Activated CD8-positive, alpha-beta memory T cell treated with anti-CD3 and anti-CD28 coated beads, Interleukin-2, amount 50 U/mL, for 48 hours (primary cell): Measurements from ENCODE around the gene NLRX1.
"Not testable (repeated sequence)": the region's sequence is repeated elsewhere in the genome, so short reads cannot be mapped to it uniquely, and the experiment has no call there.

ENCODE experiments used
- DNase-seq: peaks from one replicate; pipeline ENCODE4 v3.0.0-alpha.2; 2020

The NLRX1 gene

DNA sequence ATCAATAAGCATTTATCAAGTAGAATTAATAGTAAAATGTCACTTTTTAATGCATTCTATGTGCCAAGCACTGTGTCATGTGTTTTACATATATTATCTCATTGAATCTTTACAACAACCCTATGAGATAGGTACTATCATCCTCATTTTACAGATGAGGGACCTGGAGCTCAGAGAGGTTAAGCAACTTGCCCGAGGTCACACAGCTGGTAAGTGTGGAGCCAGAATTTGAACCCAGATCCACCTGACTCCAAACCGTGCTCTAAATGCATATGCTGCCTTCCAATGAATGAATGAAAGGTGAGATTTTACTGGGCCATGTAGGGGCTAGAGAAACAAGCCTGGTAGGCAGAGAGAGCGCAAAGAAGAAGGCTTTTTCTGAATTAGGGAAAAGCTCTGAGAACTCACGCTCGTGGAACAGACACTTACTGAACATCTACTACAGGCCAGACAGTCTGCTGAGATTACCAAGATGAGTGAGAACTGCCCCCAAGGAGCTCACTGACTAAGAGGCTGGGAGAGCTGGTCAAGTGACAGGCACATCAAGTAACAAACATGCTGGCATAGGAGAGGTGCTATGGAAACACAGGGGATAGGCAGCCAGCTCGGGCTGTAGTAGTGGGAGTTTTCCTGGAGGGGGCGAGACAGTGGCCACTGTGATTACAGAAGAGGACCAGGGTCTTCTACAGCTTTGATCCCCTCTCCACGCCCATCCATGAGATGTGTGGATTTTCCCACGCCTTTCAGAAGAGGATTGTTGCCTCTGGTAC lies 15.3 kb upstream of the NLRX1 start:
- DNase-seq = no peak

DNA sequence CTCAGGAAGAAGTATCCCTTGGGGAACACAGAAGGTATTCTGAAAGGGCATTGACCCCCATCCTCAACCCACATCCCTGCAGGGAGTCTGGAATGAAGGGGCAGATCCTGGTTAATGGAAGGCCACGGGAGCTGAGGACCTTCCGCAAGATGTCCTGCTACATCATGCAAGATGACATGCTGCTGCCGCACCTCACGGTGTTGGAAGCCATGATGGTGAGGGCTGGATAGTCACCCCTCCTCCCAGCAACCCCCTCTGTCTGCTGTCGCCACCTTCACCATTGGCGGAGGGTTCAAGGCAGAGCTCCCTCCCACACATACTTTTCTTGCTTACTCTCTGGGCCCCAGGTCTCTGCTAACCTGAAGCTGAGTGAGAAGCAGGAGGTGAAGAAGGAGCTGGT lies 14.3 kb upstream of the NLRX1 start:
- DNase-seq = no peak

DNA sequence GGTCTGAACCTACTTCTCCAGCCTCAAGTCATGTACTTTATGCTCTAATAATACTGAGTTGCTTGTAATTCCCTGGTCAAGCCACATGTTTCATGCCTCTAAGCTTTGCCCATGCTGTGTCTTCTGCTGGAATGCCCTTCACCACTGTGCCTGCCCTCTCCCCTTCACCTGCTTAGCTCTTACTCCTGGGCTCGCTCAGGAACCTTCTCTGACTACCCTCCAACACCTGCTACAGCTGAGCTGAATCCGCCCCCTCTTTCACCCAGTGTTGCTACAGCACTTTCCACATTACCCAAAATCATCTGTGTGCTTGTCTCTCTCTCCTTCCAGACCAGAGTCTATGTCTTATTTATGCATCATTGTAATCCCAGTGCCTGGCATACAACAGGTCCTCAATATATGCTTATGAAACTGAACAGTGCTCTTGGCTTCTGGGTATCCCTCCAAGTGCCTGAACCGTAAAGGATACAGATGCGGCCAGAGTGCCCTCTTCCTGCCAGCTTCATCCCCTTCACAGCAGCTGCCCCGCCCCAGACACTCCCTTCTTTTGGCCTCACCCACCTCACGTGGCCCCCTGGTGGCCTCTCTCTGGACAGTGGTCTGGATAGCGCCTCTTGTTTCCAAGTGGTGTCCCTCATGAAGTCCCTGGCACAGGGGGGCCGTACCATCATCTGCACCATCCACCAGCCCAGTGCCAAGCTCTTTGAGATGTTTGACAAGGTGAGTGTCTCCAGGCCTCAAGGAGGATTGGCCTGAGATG lies 12.6 kb upstream of the NLRX1 start:
- no peak for DNase-seq

DNA sequence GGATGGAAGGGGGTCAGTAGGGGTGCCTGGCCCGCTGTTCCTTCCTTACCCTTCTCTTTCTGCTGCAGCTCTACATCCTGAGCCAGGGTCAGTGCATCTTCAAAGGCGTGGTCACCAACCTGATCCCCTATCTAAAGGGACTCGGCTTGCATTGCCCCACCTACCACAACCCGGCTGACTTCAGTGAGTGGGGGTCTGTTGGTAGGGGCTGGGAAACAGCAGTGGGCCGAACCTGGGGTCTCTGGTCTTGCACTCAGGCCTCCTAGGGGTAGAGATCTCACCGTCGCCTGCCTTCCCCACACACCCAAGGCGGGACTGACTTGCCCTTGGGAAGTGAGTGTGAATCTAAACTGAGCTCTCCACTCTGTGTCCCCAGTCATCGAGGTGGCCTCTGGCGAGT lies 12.0 kb upstream of the NLRX1 start:
- no peak for DNase-seq

DNA sequence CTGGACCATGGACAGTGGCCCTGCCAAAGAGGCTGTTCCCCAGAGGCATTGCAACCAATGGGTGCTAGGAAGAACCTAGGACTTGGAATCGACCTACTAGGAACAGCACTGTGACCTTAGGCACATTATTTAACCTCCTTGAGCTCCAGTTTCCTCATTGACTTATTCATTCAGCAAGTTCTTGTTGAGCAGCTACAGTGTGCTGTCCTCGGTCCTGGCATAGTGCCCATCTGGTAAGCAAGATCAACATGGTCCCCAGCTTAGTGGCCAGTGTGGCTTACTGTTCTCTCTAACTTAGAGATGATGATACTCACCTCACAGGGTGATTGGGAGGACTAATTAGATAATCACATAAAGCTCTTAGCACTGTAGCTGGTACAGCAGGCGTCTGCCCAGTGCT lies 11.5 kb upstream of the NLRX1 start:
- DNase-seq = no peak

DNA sequence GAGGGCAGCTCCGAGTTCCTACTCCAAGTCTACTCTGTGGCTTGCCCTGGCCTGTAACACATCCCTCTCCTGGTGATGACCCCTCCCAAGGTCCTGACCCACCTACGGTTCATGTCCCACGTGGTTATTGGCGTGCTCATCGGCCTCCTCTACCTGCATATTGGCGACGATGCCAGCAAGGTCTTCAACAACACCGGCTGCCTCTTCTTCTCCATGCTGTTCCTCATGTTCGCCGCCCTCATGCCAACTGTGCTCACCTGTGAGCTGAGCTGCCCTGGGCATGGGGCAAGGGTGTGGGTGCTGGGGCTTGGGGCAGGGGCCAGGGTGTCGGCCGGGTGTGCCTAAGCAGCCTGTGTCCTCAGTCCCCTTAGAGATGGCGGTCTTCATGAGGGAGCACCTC lies 10.1 kb upstream of the NLRX1 start:
- no peak for DNase-seq

DNA sequence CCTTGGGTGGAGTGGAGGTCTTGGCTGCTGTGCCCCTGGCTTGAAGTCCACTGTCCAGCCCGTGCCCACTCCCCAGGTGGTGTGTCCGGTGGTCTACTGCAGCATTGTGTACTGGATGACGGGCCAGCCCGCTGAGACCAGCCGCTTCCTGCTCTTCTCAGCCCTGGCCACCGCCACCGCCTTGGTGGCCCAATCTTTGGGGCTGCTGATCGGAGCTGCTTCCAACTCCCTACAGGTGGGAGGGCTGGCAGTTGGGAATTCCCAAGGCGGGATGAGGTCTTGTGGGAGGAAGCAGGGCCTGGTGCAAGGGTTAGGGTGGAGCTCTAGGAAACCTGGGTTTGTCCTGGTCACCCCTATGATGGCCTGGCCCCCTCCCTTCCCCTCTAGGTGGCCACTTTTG lies 8.4 kb upstream of the NLRX1 start:
- no peak for DNase-seq

DNA sequence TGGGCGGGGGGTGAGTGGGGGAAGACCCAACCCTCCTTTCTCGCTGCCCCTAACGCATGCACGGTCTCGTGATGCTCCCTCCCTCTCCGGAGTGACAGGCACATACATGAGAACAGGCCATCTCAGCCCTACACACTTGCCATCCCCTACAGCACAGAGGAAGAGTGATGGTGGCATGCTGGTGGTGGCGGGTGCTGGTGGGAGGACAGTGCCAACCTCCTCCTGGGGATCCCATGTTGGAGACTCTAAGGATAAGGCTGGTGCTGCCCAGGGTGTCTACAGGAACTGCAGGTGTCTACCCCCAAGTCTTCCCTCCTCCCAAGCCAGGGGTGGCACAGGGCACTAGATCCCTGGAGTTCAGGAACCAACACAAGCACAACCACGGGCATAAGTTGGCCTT lies 6.7 kb upstream of the NLRX1 start:
- DNase-seq = no peak

DNA sequence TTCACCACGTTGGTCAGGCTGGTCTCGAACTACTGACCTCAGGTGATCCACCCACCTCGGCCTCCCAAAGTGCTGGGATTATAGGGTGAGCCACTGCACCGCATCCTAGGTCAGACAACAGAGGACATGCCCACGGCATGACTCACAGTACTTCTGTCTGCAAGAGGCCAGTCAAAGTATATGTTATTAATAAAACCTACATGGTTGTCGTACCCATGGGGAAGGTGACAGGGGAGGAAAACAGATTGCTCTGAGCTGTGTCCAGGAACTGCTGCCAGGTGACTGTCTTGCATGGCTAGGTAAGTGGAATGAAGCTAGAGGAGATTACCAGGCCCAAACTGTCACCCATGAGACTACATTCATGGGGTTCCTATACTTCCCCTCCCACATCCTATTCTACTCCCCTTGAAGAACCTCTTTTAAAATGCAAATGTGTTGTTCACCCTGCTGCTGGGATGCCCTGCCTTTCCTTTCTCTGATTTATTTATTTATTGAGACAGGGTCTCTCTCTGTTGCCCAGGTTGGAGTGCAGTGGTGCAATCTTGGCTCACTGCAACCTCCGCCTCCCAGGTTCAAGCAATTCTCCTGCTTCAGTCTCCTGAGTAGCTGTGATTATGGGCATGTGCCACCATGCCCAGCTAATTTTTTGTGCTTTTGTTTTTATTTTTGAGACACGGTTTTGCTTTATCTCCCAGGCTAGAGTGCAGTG lies 2.0 kb upstream of the NLRX1 start:
- no peak for DNase-seq

DNA sequence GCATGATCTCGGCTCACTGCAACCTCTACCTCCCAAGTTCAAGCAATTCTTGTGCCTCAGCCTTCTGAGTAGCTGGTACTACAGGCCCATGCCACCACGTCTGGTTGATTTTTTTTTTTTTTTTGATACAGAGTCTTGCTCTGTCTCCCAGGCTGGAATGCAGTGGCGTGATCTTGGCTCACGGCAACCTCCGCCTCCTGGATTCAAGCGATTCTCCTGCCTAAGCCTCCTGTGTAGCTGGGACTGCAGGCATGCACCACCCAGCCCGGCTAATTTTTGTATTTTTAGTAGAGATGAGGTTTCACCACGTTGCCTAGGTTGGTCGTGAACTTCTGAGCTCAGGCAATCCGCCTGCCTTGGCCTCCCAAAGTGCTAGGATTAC lies 1.5 kb upstream of the NLRX1 start:
- not testable (repeated sequence) for DNase-seq

DNA sequence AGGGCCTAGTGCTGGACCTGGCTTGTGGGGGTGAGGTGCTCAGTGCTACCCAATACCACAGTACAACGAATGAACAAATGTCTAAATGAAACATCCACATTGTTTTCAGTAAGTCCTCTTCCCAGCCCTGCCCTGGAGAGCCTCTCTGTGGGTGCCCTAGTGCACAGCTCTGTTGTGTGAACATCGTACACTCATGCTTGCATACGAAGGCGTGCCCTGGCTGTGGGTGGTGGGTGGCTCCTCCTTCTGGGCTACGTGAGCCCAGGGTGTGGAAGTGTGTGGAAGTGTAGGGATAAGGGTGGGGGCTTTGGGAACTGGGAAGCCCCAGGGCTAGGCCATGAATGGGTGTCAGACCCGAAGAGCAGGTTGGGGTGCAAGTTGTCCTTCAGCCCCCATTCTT lies 592 bp upstream of the NLRX1 start:
- DNase-seq = no peak

DNA sequence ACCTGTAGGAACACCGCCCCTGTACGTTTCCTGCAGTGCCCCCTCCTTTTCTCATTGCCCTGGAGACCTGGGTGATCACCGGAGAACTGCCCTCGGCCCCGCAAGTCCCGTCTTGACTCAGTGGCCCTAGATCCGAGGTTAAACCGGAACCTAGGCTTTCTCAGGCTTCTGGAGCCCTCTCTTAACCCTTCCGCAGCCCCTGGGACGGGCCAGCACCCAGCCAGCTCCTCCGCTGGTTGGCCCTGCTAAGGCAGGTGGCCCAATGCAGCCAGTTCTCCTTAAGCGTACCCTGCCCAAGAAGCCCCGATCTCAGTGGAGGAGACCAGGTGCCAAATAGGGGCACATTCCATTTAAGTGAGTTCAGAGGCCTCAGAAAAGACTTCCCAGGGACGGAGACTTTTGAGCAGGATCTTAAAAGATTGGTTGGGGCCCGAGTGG lies 776 bp downstream of the NLRX1 start:
- peak; percentile 79 for DNase-seq

DNA sequence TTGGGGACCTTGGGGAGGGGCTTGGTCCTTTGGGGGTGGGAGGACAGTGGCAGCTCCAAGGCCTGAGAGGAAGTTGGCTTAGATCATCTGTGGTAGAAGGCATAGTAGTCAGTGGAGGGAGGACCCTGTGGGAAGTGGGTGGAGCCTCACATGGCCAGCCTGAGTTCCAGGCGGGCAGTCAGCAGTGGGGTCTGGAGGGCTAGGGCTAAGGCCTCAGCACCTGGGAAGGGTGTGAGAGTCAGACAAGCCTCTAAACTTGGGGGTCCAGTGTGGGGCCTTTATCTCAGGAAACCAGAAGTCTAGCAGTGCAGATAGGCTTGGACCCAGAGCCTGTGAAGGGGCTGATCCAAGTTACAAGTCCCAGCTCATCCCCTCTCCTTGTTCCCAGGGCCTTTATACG lies 4.0 kb downstream of the NLRX1 start:
- DNase-seq = no peak

DNA sequence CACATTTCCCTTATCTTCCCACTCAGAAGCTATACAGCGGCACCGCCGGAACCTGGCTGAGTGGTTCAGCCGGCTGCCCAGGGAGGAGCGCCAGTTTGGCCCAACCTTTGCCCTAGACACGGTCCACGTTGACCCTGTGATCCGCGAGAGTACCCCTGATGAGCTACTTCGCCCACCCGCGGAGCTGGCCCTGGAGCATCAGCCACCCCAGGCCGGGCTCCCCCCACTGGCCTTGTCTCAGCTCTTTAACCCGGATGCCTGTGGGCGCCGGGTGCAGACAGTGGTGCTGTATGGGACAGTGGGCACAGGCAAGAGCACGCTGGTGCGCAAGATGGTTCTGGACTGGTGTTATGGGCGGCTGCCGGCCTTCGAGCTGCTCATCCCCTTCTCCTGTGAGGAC lies 4.9 kb downstream of the NLRX1 start:
- DNase-seq = no peak

DNA sequence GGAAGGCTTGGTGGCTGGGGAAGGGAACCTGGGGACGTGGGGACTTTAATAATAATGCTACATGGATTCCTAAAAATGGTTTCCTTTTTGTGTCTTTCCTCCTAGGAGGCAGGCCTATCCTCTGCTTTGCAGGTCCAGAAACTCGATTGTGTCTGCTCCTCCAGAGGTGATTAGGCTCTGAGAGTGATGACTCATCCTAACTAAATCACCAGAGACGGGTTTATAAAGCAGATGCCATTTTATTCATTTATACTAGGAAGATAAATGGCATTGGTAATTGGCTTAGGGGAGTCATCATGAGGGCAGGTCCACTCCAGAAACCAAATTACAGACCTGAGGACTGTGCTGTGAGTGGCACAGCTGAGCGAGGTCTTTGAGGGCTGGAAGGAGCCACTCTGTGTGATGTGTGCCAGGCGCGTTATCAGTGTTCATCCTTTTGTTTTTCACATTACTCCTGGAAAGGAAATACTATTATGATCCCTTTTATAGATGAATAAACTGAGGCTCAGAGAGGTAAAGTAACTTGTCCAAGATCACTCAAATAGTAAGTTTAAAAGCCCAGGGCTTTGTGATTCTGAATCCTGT lies 7.1 kb downstream of the NLRX1 start:
- DNase-seq = no peak

DNA sequence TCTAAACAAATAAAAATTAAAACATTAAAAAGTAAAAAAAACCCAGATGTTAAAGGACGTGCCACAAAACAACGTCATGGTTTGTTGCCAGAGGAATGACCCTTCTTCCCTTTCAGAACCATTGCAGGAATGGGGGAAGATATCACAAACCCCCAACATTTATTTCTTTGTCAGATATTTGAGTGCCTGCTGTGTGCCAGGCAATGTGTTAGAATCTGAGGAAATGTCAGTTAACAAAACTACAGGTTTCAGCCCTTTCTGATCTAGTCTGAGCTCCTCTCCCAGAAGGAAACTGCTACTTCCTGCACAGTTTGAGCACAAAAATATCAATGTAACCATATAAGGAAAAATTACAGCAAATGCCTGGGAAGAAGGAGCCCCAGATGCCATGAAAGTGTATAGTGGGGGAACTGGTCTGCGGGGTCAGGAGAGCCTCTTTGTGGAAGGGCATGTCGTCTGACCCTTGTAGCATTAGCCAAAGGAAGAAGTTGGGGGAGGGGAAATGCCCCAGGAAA lies 9.7 kb downstream of the NLRX1 start:
- no peak for DNase-seq

DNA sequence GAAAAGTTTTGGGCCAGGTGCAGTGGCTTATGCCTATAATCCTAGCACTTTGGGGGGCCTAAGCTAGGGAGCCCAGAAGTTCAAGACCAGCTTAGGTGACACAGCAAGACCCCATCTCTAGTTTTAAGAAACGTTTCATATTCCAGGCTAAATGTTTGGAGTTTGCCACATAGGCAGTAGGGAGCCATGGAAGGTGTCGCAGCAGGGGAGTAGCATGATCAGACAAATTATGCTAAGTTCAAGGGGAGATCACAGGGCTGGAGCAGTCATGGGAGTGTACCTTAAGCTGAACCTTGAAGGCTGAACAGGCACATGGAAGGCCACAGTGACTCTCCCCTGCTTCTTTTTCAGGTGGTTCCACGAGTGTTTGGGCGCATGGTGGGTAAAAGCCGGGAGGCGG lies 10.8 kb downstream of the NLRX1 start:
- no peak for DNase-seq

DNA sequence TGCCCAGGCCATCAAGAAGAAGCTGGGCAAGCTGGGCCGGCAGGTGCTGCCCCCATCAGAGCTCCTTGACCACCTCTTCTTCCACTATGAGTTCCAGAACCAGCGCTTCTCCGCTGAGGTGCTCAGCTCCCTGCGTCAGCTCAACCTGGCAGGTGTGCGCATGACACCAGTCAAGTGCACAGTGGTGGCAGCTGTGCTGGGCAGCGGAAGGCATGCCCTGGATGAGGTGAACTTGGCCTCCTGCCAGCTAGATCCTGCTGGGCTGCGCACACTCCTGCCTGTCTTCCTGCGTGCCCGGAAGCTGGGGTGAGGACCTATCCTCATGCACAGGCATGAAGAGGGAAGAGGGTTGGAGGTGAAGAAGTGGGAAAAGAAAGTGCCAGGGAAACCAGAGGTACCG lies 11.5 kb downstream of the NLRX1 start:
- DNase-seq = no peak

DNA sequence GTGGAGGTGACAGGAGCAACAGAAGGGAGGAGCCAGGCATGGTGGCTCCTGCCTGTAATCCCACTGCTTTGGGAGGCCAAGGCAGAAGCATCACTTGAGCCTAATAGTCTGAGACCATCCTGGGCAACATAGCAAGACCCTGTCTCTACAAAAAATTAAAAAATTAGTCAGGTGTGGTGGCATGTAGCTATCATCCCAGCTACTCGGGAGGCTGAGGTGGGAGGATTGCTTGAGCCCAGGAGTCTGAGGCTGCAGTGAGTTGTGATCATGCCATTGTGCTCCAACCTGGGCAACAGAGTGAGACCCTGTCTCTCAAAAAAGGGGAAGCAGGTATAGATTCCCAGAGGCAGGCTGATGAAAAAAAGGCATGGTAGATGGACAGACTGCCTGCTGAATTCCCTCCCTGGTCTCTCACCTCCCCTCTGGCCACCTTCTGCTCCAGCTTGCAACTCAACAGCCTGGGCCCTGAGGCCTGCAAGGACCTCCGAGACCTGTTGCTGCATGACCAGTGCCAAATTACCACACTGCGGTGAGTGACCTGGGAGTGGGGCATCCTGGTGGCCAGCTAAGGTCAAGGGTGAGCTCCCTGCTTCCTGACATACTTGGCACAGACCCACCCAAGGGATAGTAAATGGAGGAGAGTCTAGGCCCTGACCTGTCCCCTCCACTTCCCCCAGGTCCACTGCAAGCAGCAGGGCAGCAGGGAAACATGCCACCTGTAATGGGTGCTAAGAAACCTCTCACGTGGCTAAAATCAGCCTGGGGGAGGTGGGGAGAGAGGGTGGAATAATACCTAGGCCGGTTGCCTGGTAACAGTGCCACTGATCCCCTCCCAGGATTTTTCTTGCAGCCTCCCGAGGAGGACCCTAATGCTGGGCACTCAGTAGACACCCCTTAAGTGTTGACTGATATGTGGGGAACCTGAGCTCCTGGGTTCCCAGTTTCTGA lies 12.5 kb downstream of the NLRX1 start:
- no peak for DNase-seq

DNA sequence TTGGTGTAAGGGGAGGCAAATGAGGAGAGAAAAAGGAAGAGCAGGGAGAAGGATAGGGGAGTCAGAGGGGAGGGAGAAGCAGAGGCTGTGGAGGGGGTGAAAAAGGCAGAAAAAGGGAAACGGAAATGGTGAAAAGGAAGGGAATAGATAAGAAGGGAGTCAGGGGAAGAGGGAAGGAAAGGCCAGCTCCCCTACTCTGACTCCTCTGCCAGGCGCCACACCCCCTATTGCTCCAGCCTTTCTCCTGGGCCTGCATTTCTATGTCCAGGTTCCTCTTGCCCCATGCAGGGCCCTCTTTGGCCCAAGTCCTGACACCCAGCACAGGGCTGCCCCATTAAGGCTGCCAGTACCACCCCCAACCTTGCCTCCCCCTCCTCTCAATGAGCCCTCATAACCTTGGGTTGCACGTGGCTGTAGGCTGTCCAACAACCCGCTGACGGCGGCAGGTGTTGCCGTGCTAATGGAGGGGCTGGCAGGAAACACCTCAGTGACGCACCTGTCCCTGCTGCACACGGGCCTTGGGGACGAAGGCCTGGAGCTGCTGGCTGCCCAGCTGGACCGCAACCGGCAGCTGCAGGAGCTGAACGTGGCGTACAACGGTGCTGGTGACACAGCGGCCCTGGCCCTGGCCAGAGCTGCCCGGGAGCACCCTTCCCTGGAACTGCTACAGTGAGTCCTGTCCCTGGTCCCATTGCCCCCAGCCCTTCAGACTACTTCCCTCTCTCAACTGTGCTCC lies 13.3 kb downstream of the NLRX1 start:
- DNase-seq = no peak

DNA sequence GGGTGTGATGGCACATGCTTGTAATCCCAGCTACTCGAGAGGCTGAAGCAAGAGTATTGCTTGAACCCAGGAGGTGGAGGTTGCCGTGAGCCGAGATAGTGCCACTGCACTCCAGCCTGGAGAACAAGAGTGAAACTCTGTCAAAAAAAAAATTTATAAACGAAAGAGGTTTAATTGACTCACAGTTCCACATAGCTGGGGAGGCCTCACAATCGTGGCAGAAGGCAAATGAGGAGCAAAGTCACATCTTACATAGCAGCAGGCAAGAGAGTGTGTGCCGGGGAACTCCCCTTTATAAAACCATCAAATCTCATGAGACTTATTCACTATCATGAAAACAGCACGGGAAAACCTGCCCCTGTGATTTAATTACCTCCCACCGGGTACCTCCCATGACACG lies 15.9 kb downstream of the NLRX1 start:
- not testable (repeated sequence) for DNase-seq
